ENCODE measurements around the gene CD200.

- no peak for TF ChIP-seq CTCF (IDR thresholded peaks at IDR 0.05)
- no peak for TF ChIP-seq POLR2AphosphoS5 (IDR thresholded peaks at IDR 0.05)
- TF ChIP-seq POLR2A (IDR thresholded peaks at IDR 0.05): no peak
Observed at GRCh38 chr3:112331851-112332250, 1.1 kb upstream of the CD200 start.

All from suprapubic skin (tissue), 4 donors.